GM12875 (cell line): ENCODE results near the gene AIPL1.

Source experiments
- H3K4me3 ChIP-seq: one replicate; pipeline ENCODE4 v1.5.1; 2011; ENCODE audit warnings: low read depth, low read length, control low read depth
- CTCF ChIP-seq: IDR thresholded peaks from 2 replicates; pipeline ENCODE4 v1.5.1; 2011; ENCODE audit warnings: low read depth, mild to moderate bottlenecking, control low read depth, inconsistent platforms, low read length, moderate library complexity, borderline replicate concordance; ENCODE audit not compliant: insufficient read depth

AIPL1 gene

GRCh38 chr17:6465206-6466003, 30.5 kb upstream of the AIPL1 start:
- H3K4me3 ChIP-seq: no peak overlapping the region
- no peak for TF ChIP-seq CTCF

- H3K4me3 ChIP-seq: no peak overlapping the region
- no peak for TF ChIP-seq CTCF
Observed at GRCh38 chr17:6464446-6465041, 29.6 kb upstream of the AIPL1 start.

DNA sequence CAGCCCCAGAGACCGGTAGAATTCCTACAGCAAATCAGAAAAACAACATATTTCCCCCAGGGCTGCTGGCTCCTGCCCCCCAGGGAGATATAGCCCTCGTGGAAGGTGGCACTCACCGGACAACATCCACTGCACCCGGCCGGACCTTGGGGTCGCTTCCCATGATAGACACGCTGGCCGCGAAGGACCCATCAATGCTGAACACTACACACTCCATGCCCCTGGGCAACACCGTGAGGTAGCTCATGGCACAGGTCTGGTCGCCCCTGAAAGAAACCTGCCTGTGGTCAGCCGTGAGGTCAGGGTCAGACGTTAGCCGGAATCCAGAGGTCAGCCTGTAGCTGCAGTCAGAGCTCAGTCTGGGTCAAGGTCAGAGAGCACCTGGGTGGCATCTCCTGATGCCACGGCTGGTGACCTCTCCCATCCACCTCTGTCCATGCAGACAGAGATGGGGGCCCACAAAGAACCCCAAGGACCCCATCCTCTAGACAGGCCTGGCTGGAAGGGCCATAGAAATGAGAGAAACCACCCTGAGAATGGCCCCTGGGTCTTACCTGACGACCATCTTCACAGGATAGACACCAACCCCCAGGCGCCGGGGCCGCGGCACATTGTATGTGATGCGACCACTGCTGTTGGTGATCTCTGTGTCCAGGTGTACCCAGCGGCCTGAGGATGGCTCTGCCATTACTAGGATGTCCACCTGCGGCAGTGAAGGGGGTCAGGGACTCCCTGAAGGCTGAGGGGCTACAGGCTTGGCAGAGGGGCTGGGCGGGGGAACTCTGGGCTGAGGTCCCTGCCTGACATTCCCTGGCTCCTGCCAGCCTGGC, 28.9 kb upstream of the AIPL1 start:
- H3K4me3 ChIP-seq: no peak overlapping the region
- no peak for TF ChIP-seq CTCF

GRCh38 chr17:6462692-6463091, 27.8 kb upstream of the AIPL1 start:
- TF ChIP-seq CTCF: no peak
- H3K4me3 ChIP-seq: no peak overlapping the region

DNA sequence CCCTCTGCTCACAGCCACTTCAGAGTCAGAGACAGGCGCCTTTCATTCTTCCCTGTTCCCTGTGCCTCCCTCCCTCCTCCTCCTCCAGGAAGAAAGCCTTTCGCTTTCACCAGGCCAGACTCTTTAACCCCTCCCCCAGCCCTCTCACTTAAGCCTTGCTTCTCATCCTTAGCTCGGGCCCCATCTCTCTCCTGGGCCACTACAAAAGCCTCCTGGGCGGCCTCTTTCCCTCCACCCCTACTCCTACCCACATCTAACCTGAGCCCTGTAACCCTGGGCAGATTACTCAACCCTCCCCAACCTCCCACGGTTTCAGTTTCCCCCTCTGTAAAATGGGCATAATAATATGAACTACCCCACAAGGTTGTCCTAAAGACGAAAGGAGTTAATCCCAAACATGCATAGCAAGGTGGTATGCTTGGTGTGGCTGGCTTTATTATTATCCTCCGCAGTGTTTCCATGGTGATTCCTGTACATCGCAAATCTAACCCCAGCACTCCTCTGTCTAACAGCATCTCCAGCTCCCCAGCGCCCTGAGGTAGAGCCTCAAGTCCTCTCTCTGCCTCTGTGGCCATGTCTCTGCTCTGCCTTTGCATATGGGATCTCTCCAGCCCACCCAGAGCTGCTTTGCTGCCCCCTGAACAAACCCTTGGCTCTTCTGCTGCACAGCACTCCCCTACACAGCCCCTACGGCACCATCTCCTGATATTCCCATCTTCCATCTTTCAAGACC, 27.0 kb upstream of the AIPL1 start:
- TF ChIP-seq CTCF: no peak
- H3K4me3 ChIP-seq: no peak overlapping the region

- no peak overlapping the region for H3K4me3 ChIP-seq
- no peak for TF ChIP-seq CTCF
Observed at GRCh38 chr17:6461246-6461645, 26.3 kb upstream of the AIPL1 start.
